Stimulated activated CD4-positive, alpha-beta T cell treated with anti-CD3 and anti-CD28 coated beads, Interleukin-15, amount 100 ng/mL, for 24 hours (primary cell): ENCODE results near the gene ASH1L.
"Not testable (repeated sequence)": the region's sequence is repeated elsewhere in the genome, so short reads cannot be mapped to it uniquely, and the experiment has no call there.

Source experiments
- DNase-seq: peaks from one replicate; pipeline ENCODE4 v3.0.0-alpha.2; 2020

The ASH1L gene

DNA sequence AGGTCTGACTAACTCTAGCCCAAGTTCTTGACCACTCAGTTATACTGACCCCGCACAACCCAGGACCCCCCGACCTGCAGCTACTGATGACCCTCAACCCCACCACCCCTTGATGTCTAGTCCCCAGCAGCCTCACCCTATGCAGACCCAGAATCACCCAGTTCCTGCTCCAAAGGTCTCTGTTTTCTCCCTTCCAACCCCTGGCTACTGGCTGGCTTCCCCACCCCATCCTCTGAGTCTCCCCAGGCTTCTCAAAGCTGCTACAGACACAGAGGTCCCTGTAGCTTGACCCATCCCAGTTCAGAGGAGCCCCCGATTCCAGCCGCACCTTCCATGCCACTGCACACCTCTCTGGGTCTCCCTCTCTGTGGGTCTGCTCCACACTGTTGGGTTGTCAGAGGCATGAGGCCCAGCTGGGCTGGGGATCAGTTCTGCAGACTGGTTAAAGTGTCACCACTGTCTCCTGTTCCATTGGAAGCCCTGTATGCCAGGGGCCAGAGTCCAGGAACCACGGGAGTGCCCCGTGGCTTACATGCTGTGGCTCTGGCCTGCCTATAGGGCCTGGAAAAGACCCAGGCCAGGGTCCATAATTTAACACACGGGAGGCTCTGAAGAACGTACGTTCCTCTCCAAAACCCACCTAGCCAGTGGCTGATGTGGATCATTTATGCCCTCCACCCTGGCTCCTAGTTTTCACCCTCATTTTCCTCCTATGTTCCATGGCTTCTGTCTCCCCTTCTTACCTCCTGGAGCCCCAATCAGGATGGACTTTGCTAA is 261.9 kb downstream of the ASH1L start:
- DNase-seq: no peak

DNA sequence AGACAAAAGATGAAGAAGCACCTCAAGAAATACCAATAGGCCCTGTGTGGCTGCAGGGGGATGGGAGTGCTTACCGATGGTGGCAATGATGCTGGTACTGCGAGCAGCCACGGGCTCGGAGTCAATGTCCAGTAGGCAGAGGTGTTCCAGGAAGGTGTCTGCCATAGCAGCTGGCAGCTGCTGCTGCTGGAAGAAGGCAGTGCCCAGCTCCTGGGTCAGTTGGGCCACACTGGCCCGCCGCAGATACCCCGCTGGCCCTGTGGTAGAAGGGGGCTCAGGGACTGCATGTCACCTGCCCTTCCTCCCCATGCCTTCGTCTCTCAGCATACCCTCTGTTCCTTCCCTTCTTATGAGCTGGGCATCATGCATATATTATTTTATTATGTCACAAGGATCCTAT is 262.6 kb downstream of the ASH1L start:
- no peak for DNase-seq

DNA sequence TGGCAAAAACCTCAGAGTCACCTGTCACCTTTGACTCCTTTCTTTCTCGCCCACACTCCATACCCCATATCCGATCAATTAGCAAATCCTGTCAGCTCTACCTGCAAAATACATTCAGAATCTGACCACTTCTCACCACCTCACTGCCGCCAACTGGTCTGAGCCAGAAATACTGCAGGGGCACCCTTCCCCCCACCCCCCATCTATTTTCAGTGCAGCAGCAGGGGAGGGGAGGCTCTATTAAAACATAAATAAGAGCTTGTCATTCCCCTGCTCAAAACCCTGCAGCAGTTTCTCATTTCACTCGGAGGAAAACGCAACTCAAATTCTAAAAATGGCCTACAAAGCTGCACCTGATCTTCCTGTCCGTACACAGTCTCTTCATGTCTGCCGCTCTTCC is 265.2 kb downstream of the ASH1L start:
- no peak for DNase-seq

DNA sequence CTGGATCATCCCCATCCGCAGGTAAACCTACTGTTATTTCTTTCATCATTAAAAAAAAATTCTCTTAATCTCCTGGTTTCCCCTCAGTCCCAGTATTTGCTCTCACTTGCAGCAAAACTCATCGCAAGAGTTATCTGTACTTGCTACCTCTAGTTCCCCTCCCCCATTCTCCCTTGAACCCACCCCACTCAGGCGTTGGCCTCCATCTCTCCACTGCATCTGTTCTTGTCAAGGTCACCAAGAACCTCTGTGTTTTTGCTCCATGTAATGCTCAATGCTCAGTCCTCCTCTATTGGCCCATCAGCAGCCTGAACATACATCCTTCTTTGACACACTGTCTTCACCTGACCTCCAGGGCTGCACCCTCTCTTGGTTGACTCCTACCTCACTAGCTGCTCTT is 265.9 kb downstream of the ASH1L start:
- no peak for DNase-seq

DNA sequence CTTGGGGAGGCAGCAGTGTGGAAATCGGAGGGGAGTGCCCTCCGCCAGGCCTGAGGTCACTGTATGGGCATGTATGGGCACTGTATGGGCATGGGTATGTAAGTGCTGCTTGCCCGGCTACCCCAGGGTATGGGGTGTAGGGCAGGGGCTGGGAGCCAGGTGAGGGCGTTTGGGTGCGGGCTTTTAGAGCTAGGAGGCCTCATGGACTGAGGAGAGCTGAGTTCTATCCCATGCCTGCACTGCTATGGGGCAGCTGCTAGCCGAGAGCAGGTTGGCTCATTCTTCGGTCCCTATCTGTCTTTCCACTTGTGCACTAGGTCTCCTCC is 266.7 kb downstream of the ASH1L start:
- no peak for DNase-seq

DNA sequence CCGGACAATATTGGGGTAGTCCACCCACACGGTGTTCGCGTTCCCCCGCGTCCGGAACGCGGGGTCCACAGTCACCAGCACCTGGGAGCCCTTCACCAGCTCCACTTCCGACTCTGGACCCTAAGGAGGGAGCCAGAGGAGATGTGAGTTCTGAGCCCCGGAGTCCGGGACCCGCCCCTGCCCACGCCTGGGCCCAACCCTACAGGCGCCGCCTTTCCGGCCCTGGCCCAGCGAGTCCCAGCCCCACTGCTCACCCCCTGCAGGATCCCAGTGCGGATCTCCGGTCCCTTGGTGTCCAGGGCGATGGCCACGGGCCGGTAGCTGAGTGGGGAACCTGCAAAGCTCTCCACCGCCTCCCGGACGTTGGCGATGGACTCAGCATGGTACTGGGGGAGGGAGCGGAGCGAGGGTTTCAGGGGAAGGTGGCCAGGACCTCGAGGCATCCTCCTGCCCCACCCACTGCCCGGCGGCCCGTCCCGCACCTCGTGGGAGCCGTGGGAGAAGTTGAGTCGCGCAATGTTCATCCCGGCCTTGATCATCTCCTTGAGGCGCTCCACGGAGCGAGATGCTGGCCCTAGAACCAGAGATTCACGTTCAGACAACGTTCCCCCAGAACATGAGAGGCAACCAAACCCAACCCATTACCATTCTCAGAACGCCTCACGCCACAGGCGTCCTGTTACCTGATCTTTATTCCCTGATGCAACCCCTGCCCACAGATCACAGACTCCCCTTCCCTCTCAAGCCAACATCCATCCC is 267.2 kb downstream of the ASH1L start:
- peak; percentile 14 for DNase-seq

DNA sequence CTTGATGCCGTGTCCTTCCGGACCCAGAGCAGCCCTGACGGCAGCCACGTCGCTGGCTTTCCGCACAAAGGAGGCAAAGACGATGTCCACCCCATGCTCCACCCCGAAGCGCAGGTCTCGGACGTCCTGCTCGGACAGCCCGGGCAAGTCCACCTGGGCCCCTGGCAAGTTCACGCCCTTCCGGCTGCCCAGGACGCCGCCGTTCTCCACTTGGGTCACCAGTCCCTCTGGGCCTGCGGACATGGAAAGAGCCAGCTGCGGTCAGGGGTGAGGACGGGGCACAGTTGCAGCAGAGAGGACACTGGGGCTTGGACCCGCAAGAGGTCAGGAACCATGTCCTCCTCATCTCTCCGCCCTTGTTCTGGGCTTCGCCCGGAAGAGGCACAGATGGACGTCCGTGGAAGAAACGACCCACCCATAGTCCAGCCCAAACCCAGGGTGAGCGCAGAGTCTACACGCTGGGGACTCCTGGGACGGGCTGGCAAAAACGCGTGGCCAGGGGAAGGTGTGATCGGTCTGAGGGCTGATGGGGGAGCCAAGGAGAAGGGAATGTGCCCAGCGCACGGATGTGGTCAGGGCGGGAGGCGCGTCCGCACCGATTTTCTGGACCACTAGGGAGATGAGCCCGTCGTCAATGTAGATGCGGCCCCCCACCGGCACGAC is 268.0 kb downstream of the ASH1L start:
- DNase-seq: no peak

DNA sequence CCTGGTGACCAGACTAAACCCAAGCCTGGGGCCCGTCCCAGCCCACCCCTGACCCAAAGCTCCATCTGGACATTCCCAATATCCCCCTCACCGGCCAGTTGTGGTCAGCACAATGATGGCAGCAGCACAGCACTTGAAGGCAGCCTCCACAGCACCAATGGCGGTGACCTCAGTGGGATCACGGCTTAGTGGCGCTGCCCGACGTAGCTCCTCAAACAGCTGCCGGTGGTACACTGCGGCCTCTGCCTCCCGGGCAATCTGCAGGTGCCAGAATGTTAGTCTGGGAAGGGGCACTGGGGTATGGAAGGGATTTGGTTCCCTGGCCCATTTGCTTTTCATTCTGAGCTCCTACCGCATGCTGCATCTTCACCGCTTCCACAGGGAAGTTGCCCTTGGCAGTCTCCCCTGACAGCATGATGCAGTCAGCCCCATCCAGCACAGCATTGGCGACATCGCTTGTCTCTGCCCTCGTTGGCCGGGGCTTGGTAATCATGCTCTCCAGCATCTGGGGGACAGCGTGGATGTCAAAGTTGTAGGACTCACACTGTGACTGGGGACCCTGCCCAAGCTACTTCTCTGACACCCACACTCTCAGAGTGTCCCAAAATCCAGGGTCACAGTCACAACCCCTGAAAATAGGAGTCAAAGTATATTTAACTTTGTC is 269.4 kb downstream of the ASH1L start:
- DNase-seq: no peak

DNA sequence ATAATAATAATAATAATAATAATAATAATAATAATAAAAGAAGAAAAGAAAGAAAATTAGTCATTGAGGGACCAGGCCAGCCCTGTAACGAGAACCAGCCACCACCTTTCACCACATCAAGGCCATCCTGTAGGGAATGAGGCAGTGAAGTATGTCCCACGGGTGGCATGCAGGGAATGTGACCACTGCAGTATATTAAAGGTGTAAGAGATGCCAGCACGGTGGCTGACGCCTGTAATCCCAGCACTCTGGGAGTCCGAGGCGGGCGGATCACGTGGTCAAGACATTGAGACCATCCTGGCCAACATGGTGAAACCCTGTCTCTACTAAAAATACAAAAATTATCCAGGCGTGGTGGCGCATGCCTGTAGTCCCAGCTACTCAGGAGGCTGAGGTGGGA is 271.6 kb downstream of the ASH1L start:
- not testable (repeated sequence) for DNase-seq

DNA sequence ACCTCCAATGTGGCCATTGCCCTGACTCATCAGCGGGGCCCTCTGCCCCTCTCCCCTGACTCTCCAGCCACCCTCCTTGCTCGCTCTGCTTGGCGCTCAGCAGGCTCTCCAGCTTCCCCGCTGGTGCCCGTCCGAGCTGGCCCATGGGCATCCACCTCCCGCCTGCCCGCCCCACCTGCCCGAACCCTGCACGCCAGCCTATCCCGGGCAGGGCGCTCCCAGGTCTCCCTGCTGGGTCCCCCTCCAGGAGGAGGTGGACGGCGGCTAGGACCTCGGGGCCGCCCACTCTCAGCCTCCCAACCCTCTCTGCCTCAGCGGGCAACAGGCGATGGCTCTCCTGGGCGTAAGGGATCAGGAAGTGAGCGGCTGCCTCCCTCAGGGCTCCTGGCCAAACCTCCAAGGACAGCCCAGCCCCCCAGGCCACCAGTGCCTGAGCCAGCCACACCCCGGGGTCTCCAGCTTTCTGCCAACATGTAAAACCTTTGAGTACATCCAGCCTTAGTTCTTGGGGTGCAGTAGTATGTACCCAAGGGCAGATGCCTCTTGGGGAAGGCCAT is 274.5 kb downstream of the ASH1L start:
- no peak for DNase-seq

DNA sequence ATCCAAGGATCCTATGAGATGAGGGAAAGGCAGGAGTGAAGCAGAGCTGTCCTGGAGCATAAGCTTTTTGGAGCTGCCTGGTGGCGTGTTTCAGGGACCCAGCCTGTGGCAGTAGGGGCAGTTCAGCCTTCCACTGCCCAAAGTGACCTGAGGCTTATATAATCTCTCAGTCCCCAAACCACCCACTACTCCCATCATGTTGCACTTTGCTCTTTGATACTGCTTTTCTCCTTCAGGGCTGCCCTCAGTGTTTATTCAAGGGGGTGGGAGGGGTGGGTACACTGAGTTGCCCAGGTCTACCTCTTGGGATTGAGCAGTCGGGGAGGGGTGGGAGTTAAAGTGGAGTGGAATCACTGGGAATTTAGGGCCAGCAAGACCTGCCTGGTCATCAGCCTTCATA is 276.1 kb downstream of the ASH1L start:
- DNase-seq: no peak

DNA sequence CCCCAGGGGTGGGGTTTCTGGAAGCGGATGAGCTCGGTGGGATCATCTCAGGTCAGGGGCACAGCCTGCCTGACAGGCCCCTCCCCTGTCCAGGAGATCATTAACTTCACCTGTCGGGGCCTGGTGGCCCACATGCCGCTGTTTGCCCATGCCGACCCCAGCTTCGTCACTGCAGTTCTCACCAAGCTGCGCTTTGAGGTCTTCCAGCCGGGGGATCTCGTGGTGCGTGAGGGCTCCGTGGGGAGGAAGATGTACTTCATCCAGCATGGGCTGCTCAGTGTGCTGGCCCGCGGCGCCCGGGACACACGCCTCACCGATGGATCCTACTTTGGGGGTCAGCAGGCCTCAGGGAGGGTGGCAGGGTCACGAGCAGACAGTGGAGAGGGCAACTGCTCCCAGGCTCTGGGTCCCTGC is 277.0 kb downstream of the ASH1L start:
- no peak for DNase-seq
